Mononuclear cell (primary cell): ENCODE measurements around the gene PLXNA2. TPM values are rescaled to one million over a fixed set of nuclear protein-coding genes. Genes with fewer than 3 reads are reported as not detected.

Source experiments
- H3K27me3 ChIP-seq: 2 replicates; pipeline ENCODE4 v1.6.0; 2011; ENCODE audit warnings: low read length, control low read depth; ENCODE audit not compliant: insufficient read depth
- H3K4me1 ChIP-seq: 2 replicates; pipeline ENCODE4 v1.5.1; 2011; ENCODE audit warnings: mild to moderate bottlenecking, low read length, control low read depth; ENCODE audit not compliant: insufficient read depth
- H3K4me3 ChIP-seq: 2 replicates; pipeline ENCODE4 v1.5.1; 2011; ENCODE audit warnings: mild to moderate bottlenecking, low read length, moderate library complexity
- H3K9me3 ChIP-seq: 2 replicates; pipeline ENCODE4 v1.5.1; 2011; ENCODE audit warnings: low read depth, mild to moderate bottlenecking, control low read depth, low read length
- total RNA-seq: library from RNA; depleted of rRNA; stranded (reverse); fragments of >200 nt; gene quantifications from one replicate; pipeline ENCODE4 v1.2.3, GENCODE V29; 2012

The PLXNA2 gene
- total RNA-seq, 1 donor: 2.6 TPM

GRCh38 chr1:208252836-208253576 lies 8.8 kb upstream of the PLXNA2 start:
- peaks cover 8% of the 10 kb centered on the region for H3K27me3 ChIP-seq
- no peak overlapping the region for H3K4me3 ChIP-seq
- no peaks in the 10 kb centered on the region for H3K9me3 ChIP-seq
- no peaks in the 10 kb centered on the region for H3K4me1 ChIP-seq

- no peaks in the 10 kb centered on the region for H3K4me1 ChIP-seq
- no peaks in the 10 kb centered on the region for H3K9me3 ChIP-seq
- H3K27me3 ChIP-seq: peaks cover 8% of the 10 kb centered on the region
- H3K4me3 ChIP-seq: no peak overlapping the region
Measured at GRCh38 chr1:208251911-208252835, 8.0 kb upstream of the PLXNA2 start.

- Histone ChIP-seq H3K9me3 (no peaks in the 10 kb centered on the region), H3K4me3 (no peak overlapping the region), H3K27me3 (peaks cover 8% of the 10 kb centered on the region), H3K4me1 (no peaks in the 10 kb centered on the region)
Measured at GRCh38 chr1:208251015-208251414, 6.8 kb upstream of the PLXNA2 start.

GRCh38 chr1:208250613-208251012 lies 6.4 kb upstream of the PLXNA2 start:
- Histone ChIP-seq H3K4me1 (no peaks in the 10 kb centered on the region), H3K4me3 (no peak overlapping the region), H3K9me3 (no peaks in the 10 kb centered on the region), H3K27me3 (peaks cover 8% of the 10 kb centered on the region)

- no peaks in the 10 kb centered on the region for H3K9me3 ChIP-seq
Measured at GRCh38 chr1:208248991-208249696, 5.0 kb upstream of the PLXNA2 start.

DNA sequence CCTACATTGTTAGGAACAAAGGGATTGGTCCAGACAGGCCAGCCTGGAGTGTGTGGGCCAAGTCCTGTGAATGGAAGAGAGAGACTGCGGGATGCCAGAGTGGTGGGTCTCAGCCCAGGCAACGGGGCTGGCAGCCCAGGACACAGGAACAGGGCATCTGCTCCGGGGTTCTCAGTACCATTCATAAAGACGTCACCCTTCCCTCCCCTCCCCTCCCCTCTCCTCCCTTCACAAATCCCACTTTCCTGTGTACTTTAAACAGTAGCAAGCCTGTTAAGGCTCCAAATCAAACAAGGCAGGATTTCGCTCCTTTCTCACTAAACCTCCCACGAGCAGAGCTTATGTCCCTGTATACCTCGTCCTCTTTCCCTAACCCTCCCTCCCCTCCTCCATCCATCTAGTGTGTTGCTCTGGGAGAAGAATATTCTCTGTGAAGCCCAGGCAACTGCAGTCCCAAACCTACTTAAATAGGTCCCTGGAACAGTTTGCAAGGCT lies 4.2 kb upstream of the PLXNA2 start:
- Histone ChIP-seq H3K4me1 (peaks cover 12% of the 10 kb centered on the region), H3K4me3 (no peak overlapping the region), H3K9me3 (no peaks in the 10 kb centered on the region), H3K27me3 (peaks cover 8% of the 10 kb centered on the region)

More at GRCh38 chr1:208248991-208249696, 5.0 kb upstream of the PLXNA2 start:
- H3K27me3 ChIP-seq: peaks cover 8% of the 10 kb centered on the region
- H3K4me3 ChIP-seq: no peak overlapping the region
- peaks cover 12% of the 10 kb centered on the region for H3K4me1 ChIP-seq

DNA sequence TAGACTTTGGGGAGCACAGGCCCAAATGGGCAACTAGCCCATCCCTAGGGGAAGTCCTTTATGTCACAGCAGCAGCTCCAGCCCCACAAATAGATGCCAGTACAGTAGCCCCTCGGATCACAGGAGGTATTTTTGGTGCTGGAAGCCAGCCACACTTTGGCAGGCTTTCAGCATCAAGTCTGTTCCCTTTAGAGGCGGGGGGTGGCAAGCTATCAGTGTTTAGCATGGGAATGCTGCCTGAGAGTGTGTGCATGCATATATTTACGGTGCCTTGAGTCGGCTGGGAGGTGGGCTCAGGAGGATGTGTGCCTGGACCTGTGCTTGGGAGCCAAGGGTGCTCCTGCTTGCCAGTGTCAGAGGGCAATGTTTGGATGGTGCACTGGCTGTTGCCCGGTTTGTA lies 3.5 kb upstream of the PLXNA2 start:
- H3K4me3 ChIP-seq: no peak overlapping the region
- H3K27me3 ChIP-seq: peaks cover 11% of the 10 kb centered on the region
- H3K4me1 ChIP-seq: peaks cover 18% of the 10 kb centered on the region
- no peaks in the 10 kb centered on the region for H3K9me3 ChIP-seq

- H3K4me3 ChIP-seq: peak overlapping the region; percentile 59
Measured at GRCh38 chr1:208245185-208245705, 1.1 kb upstream of the PLXNA2 start.

DNA sequence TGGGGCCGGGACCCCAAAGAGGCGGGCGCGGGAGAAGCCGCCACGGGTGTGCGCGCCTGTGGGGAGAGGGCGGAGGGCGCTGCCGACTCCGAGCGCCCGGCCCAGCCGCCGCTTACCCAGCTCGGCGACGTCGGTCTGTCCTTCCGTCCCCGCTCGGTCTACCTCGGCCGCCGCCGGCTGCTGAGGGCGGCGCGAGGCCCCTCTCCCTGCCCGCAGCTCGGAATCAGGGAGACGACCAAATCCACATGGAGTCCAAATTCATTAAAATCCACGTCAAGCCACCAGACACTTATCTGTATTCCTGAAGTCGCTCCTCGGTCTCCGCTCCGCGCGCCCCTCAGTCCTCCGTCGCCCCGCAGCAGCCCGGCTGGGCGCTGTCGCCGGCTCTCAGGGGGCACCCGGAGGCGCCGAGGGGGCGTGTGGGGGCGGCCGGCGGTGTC lies 637 bp downstream of the PLXNA2 start:
- H3K9me3 ChIP-seq: no peaks in the 10 kb centered on the region
- H3K27me3 ChIP-seq: peaks cover 30% of the 10 kb centered on the region
- peak overlapping the region; percentile 59 for H3K4me3 ChIP-seq
- H3K4me1 ChIP-seq: peaks cover 20% of the 10 kb centered on the region

More at GRCh38 chr1:208245185-208245705, 1.1 kb upstream of the PLXNA2 start:
- Histone ChIP-seq H3K27me3 (peaks cover 28% of the 10 kb centered on the region), H3K4me1 (peaks cover 20% of the 10 kb centered on the region), H3K9me3 (no peaks in the 10 kb centered on the region)

DNA sequence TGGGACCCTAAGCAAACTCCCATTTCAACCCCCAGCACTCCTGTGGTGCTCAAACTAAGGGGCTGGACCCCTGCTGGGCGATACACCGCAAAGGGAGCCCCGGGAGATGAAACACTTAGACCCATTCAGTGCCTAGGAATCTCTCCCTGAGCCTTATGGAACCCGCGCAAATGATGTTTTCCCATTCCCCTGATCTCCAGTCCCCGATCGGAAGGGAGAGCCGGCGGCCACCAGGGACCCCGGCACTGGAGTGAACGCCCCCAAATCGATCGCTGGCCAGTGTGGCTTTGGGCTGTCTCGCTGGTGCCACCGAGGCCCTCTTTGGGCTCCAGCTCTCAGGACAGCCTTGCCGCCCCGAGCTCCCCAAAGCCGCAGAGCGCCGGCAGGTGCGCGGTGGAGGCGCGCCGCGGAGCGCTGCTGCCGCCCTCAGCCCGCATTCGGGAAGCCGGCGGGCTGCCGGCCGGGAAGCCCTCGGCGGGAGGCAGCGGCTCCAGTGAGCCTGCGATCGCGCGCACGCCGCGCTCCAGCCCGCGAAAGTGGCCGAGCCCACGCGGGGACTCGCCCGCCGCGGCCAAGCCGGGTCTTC lies 1.1 kb downstream of the PLXNA2 start:
- Histone ChIP-seq H3K27me3 (peaks cover 33% of the 10 kb centered on the region), H3K4me1 (peaks cover 20% of the 10 kb centered on the region), H3K4me3 (peak overlapping the region; percentile 59), H3K9me3 (no peaks in the 10 kb centered on the region)

DNA sequence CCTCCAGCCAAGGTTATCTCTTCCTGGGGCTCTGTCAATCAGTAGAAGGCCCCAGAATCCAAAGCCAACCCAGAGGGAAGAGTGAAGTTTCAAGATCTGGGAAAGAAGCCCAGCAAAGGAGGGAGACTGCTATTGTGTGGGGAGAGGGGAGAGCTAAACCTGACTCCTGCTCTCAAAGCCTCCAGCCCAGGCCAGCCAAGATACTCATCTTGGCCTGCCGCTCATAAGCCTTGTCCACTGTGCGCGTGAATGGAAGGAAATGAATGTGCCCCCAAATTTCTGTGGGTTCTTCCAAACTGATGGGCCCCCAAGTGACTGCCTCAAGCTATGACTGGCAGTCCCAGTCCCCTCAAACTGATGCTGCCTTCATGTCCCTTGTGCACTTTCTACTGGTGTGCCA lies 2.0 kb downstream of the PLXNA2 start:
- Histone ChIP-seq H3K9me3 (no peaks in the 10 kb centered on the region), H3K4me3 (no peak overlapping the region), H3K4me1 (peaks cover 20% of the 10 kb centered on the region), H3K27me3 (peaks cover 33% of the 10 kb centered on the region)

- no peaks in the 10 kb centered on the region for H3K9me3 ChIP-seq
- peaks cover 23% of the 10 kb centered on the region for H3K4me1 ChIP-seq
- no peak overlapping the region for H3K4me3 ChIP-seq
- H3K27me3 ChIP-seq: peaks cover 33% of the 10 kb centered on the region
Measured at GRCh38 chr1:208241512-208241911, 2.7 kb downstream of the PLXNA2 start.

DNA sequence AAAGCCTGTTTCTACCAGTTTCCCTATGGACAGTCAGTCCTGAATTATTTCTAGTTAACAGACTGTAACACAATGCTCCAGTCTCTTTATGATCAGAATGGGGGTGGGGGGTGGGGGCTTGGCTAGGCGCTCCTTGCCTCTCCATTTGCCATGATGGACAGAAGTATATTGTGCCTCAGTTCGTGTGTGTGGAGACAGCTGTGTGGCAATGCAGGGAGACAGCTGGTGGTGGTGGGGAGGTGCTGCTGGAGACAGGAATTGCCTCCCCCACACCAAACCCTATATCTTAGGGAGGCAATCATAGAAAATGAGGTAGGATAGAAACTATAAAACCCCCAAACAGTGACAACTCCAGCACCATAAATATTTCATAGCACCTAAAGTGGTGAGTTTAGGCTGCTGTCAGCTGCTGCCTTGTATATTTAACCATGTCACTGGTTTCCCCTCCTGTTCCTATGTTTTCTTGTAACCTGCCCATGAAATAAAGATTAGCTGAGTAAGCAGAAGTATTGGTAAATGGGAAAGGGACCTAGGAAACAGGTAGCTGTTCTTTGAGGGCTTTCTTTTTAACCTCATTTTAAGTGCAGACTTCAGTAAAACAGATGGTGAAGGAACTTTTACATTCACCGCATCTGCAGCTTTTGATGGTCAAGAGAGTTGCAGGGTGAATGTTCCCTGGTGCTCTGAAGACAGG lies 3.4 kb downstream of the PLXNA2 start:
- peaks cover 30% of the 10 kb centered on the region for H3K4me1 ChIP-seq
- peaks cover 33% of the 10 kb centered on the region for H3K27me3 ChIP-seq
- no peaks in the 10 kb centered on the region for H3K9me3 ChIP-seq
- no peak overlapping the region for H3K4me3 ChIP-seq
